ENCODE results near the gene TSSK3.
"Not testable (repeated sequence)": the region's sequence is repeated elsewhere in the genome, so short reads cannot be mapped to it uniquely, and the experiment has no call there.

TSSK3 gene

DNA sequence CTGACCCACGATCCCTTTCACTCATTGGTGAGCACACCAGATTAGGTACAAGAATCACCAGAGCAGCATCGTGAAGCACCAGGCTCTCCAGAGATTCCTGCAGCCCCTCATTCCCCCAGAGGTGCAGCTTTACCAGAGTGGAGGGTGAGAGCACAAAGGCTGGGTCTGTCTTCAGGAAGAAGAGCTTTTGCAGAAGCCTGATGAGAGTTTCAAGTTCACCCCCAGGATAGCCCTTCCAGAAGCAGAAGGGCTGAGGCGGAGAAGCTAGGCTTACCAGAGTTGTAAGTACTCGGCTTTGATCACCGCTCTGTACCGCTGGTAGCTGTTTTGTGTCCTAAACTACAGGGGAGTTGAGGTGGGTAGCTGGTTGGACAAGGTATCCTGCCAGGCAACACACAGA lies 3.1 kb downstream of the TSSK3 start:
- DNase-seq = no peak

DNA sequence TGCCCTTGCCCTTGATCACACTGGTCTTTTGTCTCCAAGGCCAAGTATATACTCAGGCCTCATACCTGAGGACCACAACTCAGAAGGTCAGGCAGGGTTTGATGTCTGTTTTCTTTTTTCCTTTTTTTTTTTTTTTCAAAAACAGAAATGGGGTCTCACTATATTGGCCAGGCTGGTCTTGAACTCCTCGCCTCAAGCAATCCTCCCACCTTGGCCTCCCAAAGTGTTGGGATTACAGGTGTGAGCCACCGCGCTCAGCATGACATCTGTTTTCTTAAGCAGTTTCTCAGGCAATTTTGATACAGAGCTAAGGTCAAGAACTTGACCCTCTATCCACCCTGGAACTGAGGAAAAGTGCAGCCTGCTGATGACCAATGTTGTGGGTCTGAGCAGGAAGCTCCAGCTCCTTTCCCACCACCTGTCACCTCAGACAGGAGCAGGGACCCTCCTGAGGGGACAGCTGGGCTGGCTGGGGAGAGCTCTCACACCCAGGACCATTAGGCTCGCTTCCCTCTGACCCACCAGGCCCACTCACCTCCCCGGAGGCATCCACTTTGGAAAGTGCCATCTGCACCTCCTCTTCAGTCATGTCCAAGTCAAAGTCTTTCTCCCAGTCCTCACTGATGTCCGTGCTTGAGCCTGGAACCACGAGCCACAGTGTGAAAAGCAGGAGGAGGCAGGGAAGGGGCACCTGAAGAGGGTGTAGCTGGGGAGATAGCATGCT lies 5.7 kb downstream of the TSSK3 start:
- no peak for DNase-seq

DNA sequence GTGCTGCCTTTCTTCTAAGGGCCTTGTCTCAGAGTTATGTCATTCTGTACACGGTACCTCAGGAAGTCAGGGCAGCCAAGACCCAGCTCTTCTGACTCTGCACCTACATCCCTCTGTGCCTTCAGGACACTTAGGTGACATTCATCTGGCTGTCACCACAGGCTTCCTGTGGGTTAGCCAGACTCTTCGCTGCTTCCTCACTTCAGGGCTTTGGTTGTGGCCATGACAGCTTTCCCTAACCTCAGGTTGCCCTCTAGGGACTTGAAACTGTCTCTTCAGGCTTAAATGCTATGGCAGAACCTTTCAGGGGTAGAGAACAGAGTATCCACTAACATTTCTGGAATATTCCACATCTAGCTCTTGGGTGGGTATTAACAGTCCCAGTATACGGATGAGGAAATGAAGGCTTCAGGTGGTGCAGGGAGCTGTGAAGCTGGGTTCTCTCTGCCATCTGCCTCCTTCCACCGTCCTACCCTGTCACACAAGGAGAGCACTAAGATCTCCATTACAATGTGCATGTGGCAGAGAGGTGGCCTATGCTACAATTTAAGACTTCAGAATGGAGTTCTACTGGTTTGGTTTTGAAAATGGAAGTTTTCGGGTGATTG lies 9.9 kb downstream of the TSSK3 start:
- peak in 1 of 2 experiments; percentile 46 for DNase-seq

DNA sequence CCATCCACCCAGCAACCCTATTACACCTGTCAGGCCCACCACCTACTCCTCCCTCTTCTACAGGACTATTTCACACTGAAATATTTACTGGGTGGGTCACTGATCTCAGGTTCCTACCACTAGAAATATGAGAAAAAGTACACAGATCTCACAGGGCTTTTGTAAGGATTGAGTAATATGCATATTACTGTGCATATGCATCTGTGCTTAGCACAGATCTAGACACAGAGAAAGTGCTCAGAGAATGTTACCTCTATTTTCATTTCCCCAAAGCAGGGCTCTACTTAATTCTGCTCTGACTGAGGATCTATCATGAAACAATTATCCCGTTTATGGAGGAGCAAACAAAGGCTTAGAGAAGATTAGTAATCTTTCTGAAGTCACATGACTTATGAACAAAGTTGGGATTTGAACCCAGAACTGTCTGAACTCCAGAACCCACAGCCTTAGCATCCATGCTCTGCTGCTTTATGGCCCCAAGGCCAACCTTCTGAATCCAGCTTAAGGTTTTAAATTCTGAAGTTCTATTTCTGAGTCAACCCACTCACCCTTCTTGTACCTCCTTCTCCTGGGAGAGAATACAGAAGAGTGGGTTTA lies 11.8 kb downstream of the TSSK3 start:
- no peak for DNase-seq

DNA sequence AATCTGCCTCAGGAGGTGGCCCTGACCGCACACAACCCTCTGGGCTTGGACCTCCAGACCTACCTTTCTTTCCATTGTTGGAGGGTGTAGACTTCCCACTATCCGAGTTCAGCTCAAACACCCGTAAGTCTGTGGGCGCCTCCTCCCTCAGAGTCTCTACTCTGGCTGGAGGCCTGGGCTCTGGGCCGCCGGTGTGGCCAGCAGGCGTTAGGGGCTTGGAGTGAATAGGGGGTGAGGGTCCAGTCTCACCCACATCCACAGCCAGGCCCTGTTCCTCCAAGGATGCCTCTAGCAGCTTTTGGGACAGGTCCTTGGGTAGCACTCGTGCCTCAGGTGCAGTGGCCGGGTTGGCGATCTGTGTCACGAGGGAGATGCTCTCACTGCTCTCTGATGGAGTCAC lies 13.9 kb downstream of the TSSK3 start:
- DNase-seq = no peak

DNA sequence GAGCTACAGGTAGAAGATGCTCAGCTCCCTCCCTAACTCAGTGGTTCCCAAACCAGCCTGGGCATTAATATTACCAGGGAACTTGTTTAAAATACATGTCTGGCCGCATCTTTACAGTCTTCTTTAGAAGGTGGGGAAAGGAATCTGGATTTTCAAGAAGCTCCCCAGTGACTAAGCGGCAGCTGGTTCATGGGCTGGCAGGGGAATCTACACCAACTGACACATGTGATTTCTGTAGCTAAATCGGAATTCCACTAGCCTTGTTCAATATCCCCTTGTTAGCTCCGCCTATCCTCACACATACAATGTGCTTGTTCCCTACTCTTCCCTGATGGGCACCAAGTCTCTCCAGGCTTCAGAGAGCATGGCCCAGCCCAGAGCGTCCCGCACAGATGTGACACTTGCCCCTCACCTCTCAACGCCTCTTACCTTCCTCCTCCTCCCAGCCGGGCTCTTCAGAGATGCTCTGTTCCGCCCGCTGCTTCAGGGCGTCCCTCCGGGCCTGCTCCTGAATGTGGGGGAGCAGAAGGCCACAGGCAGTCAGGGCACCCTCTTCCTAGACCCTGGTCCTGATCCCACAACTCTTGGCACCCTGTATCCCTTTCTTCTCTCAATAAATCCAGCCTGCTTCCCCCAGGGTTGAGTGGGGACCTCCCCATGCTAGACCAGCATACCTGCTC lies 15.3 kb downstream of the TSSK3 start:
- DNase-seq = no peak

DNA sequence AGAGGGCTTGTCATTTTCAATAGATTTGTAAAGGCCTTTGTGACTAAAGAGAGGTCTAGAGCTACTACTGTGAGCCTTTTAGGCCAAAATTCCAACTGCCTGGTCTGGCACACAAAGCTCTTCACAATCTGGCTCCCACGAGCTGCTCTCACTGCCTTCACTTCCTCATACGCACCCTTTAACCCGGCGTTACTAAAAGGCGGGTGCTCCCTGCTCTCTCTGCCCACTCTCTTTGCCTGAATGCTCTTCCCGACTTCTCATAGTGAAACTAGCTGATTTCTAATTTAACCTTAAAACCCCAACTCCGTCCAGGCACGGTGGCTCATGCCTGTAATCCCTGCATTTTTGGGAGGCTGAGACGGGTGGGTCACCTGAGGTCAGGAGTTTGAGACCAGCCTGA lies 17.7 kb downstream of the TSSK3 start:
- DNase-seq = no peak

DNA sequence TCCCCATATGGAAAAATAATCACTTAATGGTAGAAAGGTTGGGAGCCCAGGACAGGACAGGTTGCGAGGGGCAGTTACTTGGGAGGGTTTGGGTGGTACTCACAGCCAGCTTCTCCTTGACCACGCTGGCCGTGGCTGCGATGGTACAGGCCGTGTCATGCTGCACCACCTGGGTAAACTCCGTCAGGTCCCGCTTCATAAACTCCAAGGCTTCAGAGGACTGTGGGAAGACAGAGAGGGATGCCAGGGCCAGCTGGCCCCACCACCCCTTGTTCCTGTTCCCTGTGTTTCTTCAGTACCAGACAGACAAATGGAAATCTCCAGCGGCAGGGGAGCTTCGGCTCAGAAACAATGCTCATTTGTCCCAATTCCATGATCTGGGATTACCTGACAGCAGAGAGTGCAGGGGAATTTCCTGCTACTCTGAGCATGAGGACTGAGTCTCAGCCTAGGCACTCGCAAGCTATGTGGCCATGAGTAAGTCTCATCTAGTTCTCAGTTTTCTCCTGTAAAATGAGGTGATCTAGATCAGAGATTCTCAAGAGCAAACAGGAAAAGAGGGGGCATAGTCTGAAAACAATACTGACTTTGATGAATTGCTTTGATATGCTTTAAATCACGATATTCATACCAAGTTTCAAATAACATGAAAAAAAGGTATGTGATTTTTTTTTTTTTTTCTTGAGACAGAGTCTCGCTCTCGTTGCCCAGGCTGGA lies 24.5 kb downstream of the TSSK3 start:
- no peak for DNase-seq

DNA sequence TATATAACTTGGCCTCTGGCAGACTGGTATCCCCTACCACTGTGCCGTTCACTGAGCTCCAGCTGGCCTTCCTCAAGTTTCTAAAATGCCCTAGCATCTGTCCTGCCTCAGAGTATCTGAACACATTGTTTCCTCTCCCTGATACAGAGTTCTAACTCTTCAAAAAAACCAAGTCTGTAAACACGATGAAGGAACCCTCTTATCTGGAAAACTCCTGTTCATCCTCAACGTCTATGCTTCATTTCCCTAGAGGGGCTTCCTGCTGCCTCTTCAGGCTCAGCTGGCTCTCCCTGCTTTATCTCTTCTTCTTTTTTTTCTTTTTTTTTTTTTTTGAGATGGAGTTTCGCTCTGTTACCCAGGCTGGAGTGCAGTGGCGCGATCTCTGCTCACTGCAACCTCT lies 26.3 kb downstream of the TSSK3 start:
- no peak for DNase-seq

DNA sequence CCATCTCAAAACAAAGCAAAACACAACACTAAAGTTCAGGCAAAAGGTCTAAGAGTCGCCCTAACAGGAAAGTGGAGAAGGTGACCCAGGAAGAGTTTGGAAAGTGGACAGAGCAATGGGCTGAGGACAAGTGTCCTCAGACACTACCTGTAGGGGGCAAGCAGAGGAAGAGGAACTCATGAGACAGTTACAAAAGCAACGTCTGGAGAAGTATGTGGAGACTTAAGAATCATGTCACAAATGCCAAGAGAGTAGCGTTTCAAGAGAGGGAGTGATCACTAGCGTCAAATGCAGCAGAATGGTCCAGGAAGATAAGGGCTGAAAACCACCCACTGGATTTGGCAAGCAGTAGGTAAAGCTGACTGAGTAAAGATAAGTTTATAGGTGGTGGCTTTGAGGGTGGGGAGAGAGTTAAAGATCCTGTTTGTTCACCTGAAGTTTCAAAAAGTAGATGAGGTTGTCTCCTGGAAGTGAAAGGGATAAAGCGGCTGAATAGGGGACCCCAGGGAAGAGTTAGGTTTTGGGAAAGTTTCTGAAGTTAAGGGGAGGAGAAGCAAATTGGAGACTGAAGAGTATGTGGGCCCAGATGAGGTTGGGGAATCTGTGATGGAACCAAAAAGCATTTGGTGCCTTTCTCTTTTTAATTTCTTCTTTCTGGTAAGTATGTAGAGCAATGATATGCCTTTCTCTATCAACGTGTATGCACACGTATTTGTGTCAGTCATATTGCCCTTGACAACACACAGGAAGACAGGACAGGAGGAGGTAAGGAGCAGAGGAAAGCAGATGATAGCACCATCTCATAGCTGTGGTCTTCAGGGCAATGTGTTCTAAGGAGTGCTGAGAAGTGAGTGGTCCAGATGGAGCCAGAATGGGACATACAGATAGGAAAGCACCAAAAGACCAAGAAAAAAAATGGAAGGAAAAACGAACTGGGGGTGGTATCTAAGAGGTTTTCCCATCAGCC lies 28.8 kb downstream of the TSSK3 start:
- DNase-seq = no peak

DNA sequence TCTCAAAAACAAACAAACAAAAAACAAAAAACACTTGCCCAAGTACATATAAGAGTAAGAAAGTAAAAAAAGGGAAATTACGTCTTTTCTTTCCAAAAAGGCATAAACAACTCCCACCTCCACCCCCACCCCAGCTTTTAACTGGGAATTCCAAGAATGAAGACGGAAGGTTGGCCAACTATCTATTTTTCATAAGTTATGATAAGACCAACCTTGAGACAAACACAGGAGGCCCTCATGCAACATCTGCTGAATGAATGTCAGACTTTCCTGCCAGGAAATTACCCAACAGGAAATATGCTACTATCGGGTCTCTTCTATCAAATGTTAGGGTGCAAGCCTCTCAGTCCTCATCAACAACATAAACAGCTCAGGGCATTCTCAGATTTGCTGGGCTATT lies 30.0 kb downstream of the TSSK3 start:
- no peak for DNase-seq

DNA sequence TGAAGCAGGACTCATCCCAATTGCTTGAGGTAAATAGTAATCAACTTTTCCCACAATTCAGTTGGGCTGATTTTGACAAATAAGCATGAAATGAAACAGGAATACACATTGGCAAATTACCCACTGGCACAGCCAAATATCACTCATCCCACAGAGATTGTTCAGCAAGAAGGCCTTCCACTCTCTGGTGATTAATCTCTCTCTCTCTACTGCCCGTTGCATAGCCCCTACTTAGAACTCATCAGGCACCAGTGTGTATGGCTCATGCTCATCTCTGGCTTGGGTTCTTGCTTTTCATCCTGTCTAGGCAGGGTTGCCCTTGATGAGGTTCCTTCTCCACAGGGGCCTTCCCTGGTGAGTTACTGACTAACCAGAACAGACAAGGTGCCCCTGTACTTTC lies 30.8 kb downstream of the TSSK3 start:
- DNase-seq = no peak

DNA sequence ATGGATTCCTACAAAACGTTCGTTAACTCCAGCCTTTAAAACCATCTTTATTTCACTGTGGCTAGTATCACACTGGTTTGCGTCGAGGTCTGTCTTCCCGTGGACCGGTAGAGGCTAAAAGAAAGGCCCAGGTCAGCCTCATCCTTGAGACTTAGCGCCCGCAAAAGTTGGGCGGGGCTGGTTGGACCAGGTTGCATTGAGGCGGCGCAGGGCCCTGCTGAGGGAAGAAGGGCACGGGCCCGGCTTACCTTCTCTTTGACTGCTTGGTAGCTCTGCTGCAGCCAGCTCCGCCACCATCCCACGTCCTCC lies 31.4 kb downstream of the TSSK3 start:
- peak in 1 of 2 experiments; percentile 34 for DNase-seq

DNA sequence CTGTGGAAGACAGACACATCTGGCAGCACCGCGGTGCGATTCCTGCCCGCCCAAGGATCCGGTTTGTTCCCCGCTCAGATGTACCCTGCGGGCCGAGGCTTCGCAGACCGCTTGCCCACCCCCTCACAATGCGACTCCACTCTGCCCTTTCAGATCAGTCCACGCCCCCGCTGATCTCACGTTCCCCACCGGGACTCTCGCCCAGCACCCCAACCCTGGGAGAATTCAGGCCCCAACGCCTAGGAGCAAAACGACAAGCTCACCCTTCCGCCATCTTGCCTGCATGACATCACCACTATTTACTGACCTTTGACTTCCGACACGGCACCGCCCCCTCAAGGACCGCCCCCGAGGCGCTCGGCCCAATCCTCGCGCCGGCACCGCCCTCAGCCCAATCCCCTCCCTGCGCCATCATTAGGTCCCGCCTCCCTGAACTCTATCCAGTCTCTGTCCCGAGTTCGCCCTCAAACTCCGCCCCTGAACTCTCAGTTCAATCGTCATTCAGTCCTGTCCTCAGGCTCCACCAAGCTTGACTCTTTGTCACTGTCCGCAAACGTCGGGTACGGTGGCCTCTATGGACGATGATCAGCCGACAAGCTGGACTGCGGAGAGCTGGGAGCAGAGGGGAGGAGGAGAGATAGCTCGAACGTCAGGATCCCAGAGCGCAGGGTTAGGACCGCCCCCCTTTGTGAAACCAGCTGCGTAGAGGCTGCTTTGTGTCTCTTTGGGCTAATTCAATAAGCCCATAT lies 32.0 kb downstream of the TSSK3 start, which contains the start of gene BSDC1:
Gene BSDC1, minus strand, starts transcription at position 301 of the 749 bp plus-strand sequence. Its CDS starts 27 bp downstream, at position 274.
- peak; percentile 96 for DNase-seq

DNA sequence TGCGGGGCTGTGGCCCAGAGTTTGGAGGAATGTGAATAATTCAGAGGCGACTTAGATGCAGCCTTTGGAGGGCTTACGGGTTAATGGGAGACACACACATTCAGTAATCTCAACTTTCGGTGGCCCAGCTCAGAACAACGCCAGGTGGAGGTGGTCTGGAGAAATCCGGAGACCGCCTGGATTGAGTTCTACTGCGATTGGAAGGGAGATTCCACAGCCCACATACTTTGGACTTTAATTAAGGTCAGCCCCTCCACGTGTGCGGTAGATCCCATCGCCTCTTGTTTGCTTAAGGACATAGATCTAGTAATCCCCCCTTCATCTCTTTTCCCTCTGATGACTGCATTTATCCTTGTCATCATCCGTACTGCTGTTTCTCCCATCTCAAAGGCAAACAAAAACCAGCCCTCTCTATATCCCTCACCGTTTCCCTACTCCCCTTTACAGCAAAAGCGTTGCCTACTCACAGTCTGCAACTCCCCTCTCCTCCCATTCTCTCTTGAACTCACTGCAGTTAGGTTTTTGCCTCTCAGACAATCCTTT lies 32.6 kb downstream of the TSSK3 start:
- no peak for DNase-seq

DNA sequence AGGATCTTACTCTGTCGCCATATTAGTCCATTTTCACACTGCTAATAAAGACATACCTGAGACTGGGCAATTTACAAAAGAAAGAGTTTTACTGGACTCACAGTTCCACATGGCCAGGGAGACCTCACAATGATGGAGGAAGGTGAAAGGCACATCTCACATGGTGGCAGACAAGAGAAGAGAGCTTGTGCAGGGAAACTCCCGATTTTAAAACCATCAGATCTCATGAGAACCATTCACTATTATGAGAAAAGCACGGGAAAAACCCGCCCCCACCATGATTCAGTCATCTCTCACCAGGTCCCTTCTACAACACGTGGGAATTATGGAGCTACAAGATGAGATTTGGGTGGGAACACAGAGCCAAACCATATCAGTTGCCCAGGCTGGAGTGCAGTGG lies 34.2 kb downstream of the TSSK3 start:
- not testable (repeated sequence) for DNase-seq

DNA sequence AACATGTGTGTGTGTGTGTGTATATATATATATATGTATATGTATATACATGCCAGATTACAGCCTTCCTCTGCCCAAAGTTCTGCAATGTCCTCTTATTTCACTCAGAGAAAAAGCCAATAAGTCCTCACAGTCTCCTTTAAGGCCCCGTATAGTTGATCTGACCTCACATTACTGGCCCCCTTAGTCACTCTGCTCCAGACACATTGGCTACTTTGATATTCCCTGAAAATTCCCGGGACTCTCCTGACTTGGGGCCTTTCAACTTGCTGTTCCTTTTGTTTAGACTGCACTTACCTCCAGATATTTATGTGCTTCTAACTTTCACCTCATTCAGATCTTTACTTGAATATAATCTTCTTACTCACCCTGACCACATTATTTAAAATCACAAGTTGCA lies 36.1 kb downstream of the TSSK3 start:
- DNase-seq = no peak

DNA sequence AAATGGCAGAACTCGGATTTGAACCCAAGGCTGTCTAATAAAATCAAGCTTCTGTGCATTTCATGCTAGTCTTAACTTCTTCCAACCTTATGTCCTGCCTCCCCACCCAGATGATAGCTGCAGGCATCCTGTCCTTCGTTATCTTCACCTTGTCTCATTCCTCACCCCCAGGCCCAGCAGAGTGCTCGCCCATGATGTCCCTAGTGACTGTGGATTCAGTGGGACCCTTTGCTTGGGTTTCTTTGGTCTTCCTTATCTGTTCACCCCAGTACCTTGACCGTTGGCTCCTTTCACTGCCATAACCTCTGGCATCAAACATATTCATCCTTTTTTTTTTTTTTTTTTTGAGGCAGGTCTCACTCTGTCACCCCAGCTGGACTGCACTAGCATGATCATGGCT lies 37.5 kb downstream of the TSSK3 start:
- no peak for DNase-seq

DNA sequence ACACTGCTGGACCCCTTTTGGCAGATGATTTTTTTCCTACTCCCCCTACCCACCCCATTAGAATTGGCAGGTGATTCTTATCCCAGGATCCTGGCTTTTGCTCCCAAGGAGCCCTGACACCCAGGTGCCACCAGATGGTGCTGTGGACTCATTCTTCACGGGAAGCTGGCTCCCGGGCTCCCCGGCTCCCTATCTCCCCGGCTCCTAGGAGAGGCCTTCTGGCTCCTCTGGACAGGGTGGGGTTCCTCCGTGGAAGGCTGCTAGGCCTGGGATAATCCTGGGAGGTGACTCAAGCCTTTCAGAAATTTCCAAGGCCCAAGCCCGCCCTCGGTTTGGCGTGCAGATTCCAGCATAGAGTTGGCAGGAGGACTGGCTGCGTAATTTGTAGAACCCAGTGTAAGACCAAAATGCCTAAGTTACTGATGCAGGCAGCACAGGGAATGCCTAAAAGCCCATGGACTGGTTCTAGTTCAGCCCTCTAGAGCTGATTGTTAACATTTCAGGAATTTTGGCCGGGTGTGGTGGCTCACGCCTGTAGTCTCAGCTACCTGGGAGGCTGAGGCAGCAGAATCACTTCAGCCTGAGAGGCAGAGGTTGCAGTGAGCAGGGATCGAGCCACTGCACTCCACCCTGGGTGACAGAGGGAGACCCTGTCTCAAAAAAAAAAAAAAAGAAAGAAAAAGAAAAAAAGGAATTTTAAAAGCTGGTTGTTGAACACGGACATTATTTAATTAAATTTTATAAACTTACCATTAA lies 38.7 kb downstream of the TSSK3 start:
- DNase-seq = peak; percentile 27 to 52

DNA sequence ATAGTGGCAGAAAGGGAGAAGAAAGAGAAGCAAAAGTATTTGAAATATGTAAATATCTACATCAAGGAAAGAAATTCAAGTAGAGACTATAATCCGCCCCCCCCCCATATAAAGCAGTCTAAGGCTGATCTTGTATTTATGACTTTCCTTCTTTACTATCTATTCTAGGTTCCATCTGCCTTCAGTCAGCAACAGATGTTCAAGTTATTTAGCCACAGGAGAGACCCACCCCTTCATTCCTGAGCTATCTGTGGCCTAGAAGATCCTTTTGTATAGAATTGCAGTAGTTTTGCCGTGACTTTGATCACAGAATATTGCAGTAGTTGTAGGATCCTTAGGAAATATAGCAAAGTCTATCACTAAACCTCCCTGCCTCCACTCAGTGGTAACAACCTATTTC lies 42.6 kb downstream of the TSSK3 start:
- DNase-seq = no peak

Data from stimulated activated CD4-positive, alpha-beta T cell treated with anti-CD3 and anti-CD28 coated beads, Interleukin-4, amount 100 ng/mL, for 4 hours (primary cell).